H1 (cell line): Measurements from ENCODE around the gene MTFMT. TPM values are rescaled to one million over a fixed set of nuclear protein-coding genes. Genes with fewer than 3 reads are reported as not detected.
A peak's percentile ranks its signal among the peaks of the same experiment; 100 is the strongest.

ENCODE experiments used
- CTCF ChIA-PET: fragments of 300-600 bp; sonication (Branson Sonifier 250); formaldehyde crosslinking; loops from one replicate; lab custom pipeline; 2021; ENCODE audit not compliant: partially characterized antibody; lab: Charles Lee
- POLR2A ChIA-PET: fragments of 300-600 bp; sonication (Branson Sonifier 250); formaldehyde crosslinking; loops from one replicate; lab custom pipeline; 2021; ENCODE audit warnings: inconsistent platforms; ENCODE audit not compliant: partially characterized antibody; lab: Charles Lee
- DNase-seq, 2 experiments: peaks; one replicate each; pipeline versions ENCODE4 v3.0.0 to v3.0.0-alpha.2; 2010 to 2022; ENCODE audit warnings: low spot score in 2 of 2, low read depth in 1 of 2, mixed read lengths in 1 of 2
- FAIRE-seq: peaks from 2 replicates; lab custom pipeline; 2011; peaks lifted over from hg19 to GRCh38; lab: Jason Lieb, UNC
- H2AFZ ChIP-seq: 2 replicates; pipeline ENCODE4 v1.8.1; 2012; ENCODE audit warnings: low read length, inconsistent platforms
- H2AK5ac ChIP-seq: 2 replicates; pipeline ENCODE4 v1.6.1; 2013; ENCODE audit warnings: low read depth, low read length
- H2BK120ac ChIP-seq: replicated peaks from 2 replicates; pipeline ENCODE3; 2013; ENCODE audit warnings: low read depth, low read length, inconsistent platforms
- H2BK12ac ChIP-seq: 2 replicates; pipeline ENCODE4 v1.6.1; 2013; ENCODE audit warnings: low read depth, low read length
- H2BK15ac ChIP-seq: 2 replicates; pipeline ENCODE4 v1.6.1; 2013; ENCODE audit warnings: low read length
- H2BK20ac ChIP-seq: 2 replicates; pipeline ENCODE4 v1.6.1; 2013; ENCODE audit warnings: low read length
- H2BK5ac ChIP-seq: 2 replicates; pipeline ENCODE4 v1.6.1; 2013; ENCODE audit warnings: low read depth, low read length
- H3K14ac ChIP-seq: 2 replicates; pipeline ENCODE4 v1.6.1; 2013; ENCODE audit warnings: inconsistent platforms; ENCODE audit not compliant: insufficient read length
- H3K18ac ChIP-seq: 2 replicates; pipeline ENCODE4 v1.6.1; 2013; ENCODE audit warnings: low read length; ENCODE audit errors: extremely low read depth
- H3K23ac ChIP-seq: 2 replicates; pipeline ENCODE4 v1.6.1; 2013; ENCODE audit warnings: inconsistent platforms; ENCODE audit not compliant: insufficient read length
- H3K23me2 ChIP-seq: 2 replicates; pipeline ENCODE4 v1.6.1; 2013; ENCODE audit warnings: low read depth, low read length
- H3K27ac ChIP-seq: 2 replicates; pipeline ENCODE4 v1.6.1; 2011; ENCODE audit warnings: low read depth, low read length, inconsistent platforms
- H3K27me3 ChIP-seq, 4 experiments: replicated peaks in 1 of 4; 1 replicate in 1 of 4; 2 replicates in 3 of 4; pipeline versions ENCODE4 v1.6.1 to v1.8.1; 2011 to 2013; ENCODE audit warnings: low read length in 3 of 4, mild to moderate bottlenecking in 3 of 4, inconsistent platforms in 2 of 4, mixed read lengths in 2 of 4, moderate library complexity in 1 of 4; ENCODE audit not compliant: control insufficient read depth in 3 of 4, insufficient read depth in 3 of 4; ENCODE audit errors: extremely low read depth in 1 of 4
- H3K36me3 ChIP-seq, 4 experiments: 2 replicates each; pipeline versions ENCODE4 v1.6.1 to v1.8.1; 2011 to 2013; ENCODE audit warnings: mild to moderate bottlenecking in 4 of 4, low read length in 3 of 4, moderate library complexity in 2 of 4, control low read depth in 1 of 4, inconsistent platforms in 1 of 4; ENCODE audit not compliant: insufficient read depth in 4 of 4, control insufficient read depth in 2 of 4
- H3K4ac ChIP-seq: replicated peaks from 2 replicates; pipeline ENCODE3; 2013; ENCODE audit warnings: low read length, low read depth, mixed read lengths, inconsistent platforms; ENCODE audit not compliant: insufficient read length
- H3K4me1 ChIP-seq, 4 experiments: replicated peaks in 1 of 4; 1 replicate in 1 of 4; 2 replicates in 3 of 4; pipeline versions ENCODE4 v1.6.1 to v1.8.1; 2011 to 2013; ENCODE audit warnings: low read length in 3 of 4, inconsistent platforms in 2 of 4, mixed read lengths in 1 of 4; ENCODE audit not compliant: insufficient read depth in 4 of 4, control insufficient read depth in 3 of 4
- H3K4me2 ChIP-seq, 2 experiments: 2 replicates each; pipeline versions ENCODE4 v1.6.1 to v1.8.1; 2011 to 2013; ENCODE audit warnings: low read depth in 2 of 2, low read length in 2 of 2, control low read depth in 1 of 2, inconsistent platforms in 1 of 2, mild to moderate bottlenecking in 1 of 2; ENCODE audit not compliant: insufficient read depth in 1 of 2
- H3K4me3 ChIP-seq, 4 experiments: fragments of 200-600, 300-600 bp in 1 of 4; sonication (generic), shearing (Covaris generic), sonication (Bioruptor Twin) in 1 of 4; 2 replicates each; pipeline versions ENCODE4 v1.5.1 to v1.8.1; 2011 to 2016; ENCODE audit warnings: low read length in 4 of 4, low read depth in 3 of 4, control low read depth in 2 of 4, inconsistent platforms in 2 of 4, mild to moderate bottlenecking in 2 of 4, mixed read lengths in 1 of 4, moderate library complexity in 1 of 4; ENCODE audit not compliant: insufficient read depth in 2 of 4; ENCODE audit errors: extremely low read depth in 1 of 4
- H3K56ac ChIP-seq: replicated peaks from 2 replicates; pipeline ENCODE3; 2013; ENCODE audit warnings: low read depth, mild to moderate bottlenecking, mixed read lengths, low read length, inconsistent platforms; ENCODE audit not compliant: insufficient read length
- H3K79me1 ChIP-seq: 2 replicates; pipeline ENCODE4 v1.6.1; 2013; ENCODE audit warnings: low read depth, low read length, control low read depth
- H3K79me2 ChIP-seq, 2 experiments: 2 replicates each; pipeline versions ENCODE4 v1.6.1 to v1.8.1; 2012 to 2013; ENCODE audit warnings: low read length in 2 of 2, mild to moderate bottlenecking in 2 of 2, inconsistent platforms in 1 of 2; ENCODE audit not compliant: insufficient read depth in 2 of 2, control insufficient read depth in 1 of 2
- H3K9ac ChIP-seq, 4 experiments: replicated peaks in 1 of 4; 1 replicate in 1 of 4; 2 replicates in 3 of 4; pipeline versions ENCODE4 v1.6.1 to v1.8.1; 2011 to 2013; ENCODE audit warnings: low read depth in 3 of 4, low read length in 3 of 4, control low read depth in 2 of 4, mild to moderate bottlenecking in 2 of 4, moderate library complexity in 2 of 4, inconsistent platforms in 1 of 4; ENCODE audit errors: extremely low read depth in 1 of 4
- H3K9me3 ChIP-seq, 2 experiments: 2 replicates each; pipeline versions ENCODE4 v1.6.1 to v1.8.1; 2012 to 2013; ENCODE audit warnings: mild to moderate bottlenecking in 2 of 2, moderate library complexity in 2 of 2, control low read depth in 1 of 2, inconsistent platforms in 1 of 2, low read depth in 1 of 2, low read length in 1 of 2, mixed read lengths in 1 of 2; ENCODE audit not compliant: insufficient read depth in 2 of 2
- H4K20me1 ChIP-seq, 2 experiments: replicated peaks in 1 of 2; 2 replicates each; pipeline versions ENCODE3 to v1.8.1; 2011 to 2013; ENCODE audit warnings: inconsistent platforms in 2 of 2, low read length in 2 of 2, mild to moderate bottlenecking in 1 of 2; ENCODE audit not compliant: insufficient read depth in 2 of 2, control insufficient read depth in 1 of 2
- H4K5ac ChIP-seq: 2 replicates; pipeline ENCODE4 v1.6.1; 2013; ENCODE audit warnings: low read length, low read depth, mixed read lengths, inconsistent platforms; ENCODE audit not compliant: insufficient read length
- H4K8ac ChIP-seq: 2 replicates; pipeline ENCODE4 v1.8.0; 2013; ENCODE audit warnings: mild to moderate bottlenecking, moderate library complexity, low read length, inconsistent platforms; ENCODE audit not compliant: insufficient read depth; ENCODE audit errors: extremely low read depth
- H4K91ac ChIP-seq: replicated peaks from 2 replicates; pipeline ENCODE3; 2013; ENCODE audit warnings: low read length, mixed read lengths, inconsistent platforms; ENCODE audit not compliant: insufficient read length
- EP300 ChIP-seq, 2 experiments: IDR thresholded peaks; 1 replicate in 1 of 2; 2 replicates in 1 of 2; pipeline ENCODE4 v1.6.1; 2011 to 2012; ENCODE audit warnings: low read depth in 2 of 2, low read length in 2 of 2, mild to moderate bottlenecking in 2 of 2, borderline replicate concordance in 1 of 2, inconsistent platforms in 1 of 2, moderate library complexity in 1 of 2
- EZH2 ChIP-seq: fragments of 200-600 bp; sonication (generic); IDR thresholded peaks from 2 replicates; pipeline ENCODE4 v1.7.1; 2012; ENCODE audit warnings: low read depth, mild to moderate bottlenecking, moderate library complexity, low read length, inconsistent platforms; ENCODE audit not compliant: severe bottlenecking
- KDM5A ChIP-seq: fragments of 200-600 bp; IDR thresholded peaks from 2 replicates; pipeline ENCODE4 v1.7.1; 2012; ENCODE audit warnings: mild to moderate bottlenecking, low read length, inconsistent platforms, mixed read lengths
- RAD21 ChIP-seq, 2 experiments: IDR thresholded peaks in 1 of 2; conservative IDR thresholded peaks in 1 of 2; 2 replicates each; pipeline ENCODE4 v1.6.1; 2011; ENCODE audit warnings: low read depth in 2 of 2, low read length in 2 of 2, improper control_type of control experiment in 1 of 2, inconsistent platforms in 1 of 2, mild to moderate bottlenecking in 1 of 2, moderate library complexity in 1 of 2
- RFX5 ChIP-seq: IDR thresholded peaks from 2 replicates; pipeline ENCODE4 v1.6.1; 2011; ENCODE audit warnings: low read depth, low read length, improper control_type of control experiment, borderline replicate concordance
- RNF2 ChIP-seq: fragments of 200-900, 300-1000 bp; sonication (generic); IDR thresholded peaks from 2 replicates; pipeline ENCODE4 v1.7.1; 2016; ENCODE audit warnings: borderline replicate concordance, low read depth, mild to moderate bottlenecking, antibody characterized with exemption, low read length; ENCODE audit not compliant: poor library complexity, severe bottlenecking; ENCODE audit errors: missing control alignments
- SP4 ChIP-seq: IDR thresholded peaks from 2 replicates; pipeline ENCODE4 v1.6.1; 2012; ENCODE audit warnings: low read length, inconsistent platforms
- ZNF274 ChIP-seq: IDR thresholded peaks from 2 replicates; pipeline ENCODE4 v1.7.0; 2012; ENCODE audit warnings: low read length, borderline replicate concordance; ENCODE audit errors: extremely low read depth
- WGBS, 2 experiments: shearing (Covaris generic) in 1 of 2; methylation state at CpG; one replicate each; pipeline versions ENCODE4 v1.1.6 to v1.1.7; 2013 to 2015; ENCODE audit warnings: low lambda C conversion rate in 2 of 2, mixed read lengths in 2 of 2, inconsistent platforms in 1 of 2, low coverage in 1 of 2, missing lambda C conversion rate in 1 of 2; ENCODE audit not compliant: insufficient replicate concordance in 2 of 2, insufficient coverage in 1 of 2, insufficient read length in 1 of 2; ENCODE audit errors: extremely low coverage in 1 of 2, missing lambda C conversion rate in 1 of 2; 5-methylcytosine and 5-hydroxymethylcytosine counted together
- polyA plus RNA-seq, 7 experiments: library from polyadenylated mRNA; depleted of rRNA in 3 of 7; stranded (reverse) in 5 of 7; unstranded in 2 of 7; fragments of >200 nt in 5 of 7; fragments of 200-250 nt in 2 of 7; gene quantifications; 1 replicate in 5 of 7; 2 replicates in 1 of 7; 4 replicates in 1 of 7; pipeline versions ENCODE4 v1.2.1 to v1.2.3, GENCODE V29; 2011 to 2013; ENCODE audit warnings: missing spikeins in 2 of 7, mixed read lengths in 2 of 7
- total RNA-seq: library from RNA; stranded (reverse); fragmentation: NEBNext Ultra II Directional; extraction: Animal tissue kit (Norgen Biotek cat#: 25700); gene quantifications from 2 replicates; pipeline ENCODE4 v1.2.1, GENCODE V29; 2021
- TF ChIP-seq, protein P1 (sequence below), 3 experiments: IDR thresholded peaks; 1 replicate in 2 of 3; 2 replicates in 1 of 3; pipeline versions ENCODE4 v1.5.1 to v1.6.1; 2011; ENCODE audit warnings: low read length in 3 of 3, mild to moderate bottlenecking in 3 of 3, inconsistent platforms in 2 of 3, low read depth in 1 of 3, moderate library complexity in 1 of 3; ENCODE audit not compliant: insufficient read depth in 1 of 3; ENCODE audit errors: control extremely low read depth in 1 of 3

MTFMT gene
- total and polyA plus RNA-seq, 2 of the 8 experiments (the other 6 are each of a cell fraction or from before 2014, with no cell fraction given): 7.7 to 20.8 TPM

DNA sequence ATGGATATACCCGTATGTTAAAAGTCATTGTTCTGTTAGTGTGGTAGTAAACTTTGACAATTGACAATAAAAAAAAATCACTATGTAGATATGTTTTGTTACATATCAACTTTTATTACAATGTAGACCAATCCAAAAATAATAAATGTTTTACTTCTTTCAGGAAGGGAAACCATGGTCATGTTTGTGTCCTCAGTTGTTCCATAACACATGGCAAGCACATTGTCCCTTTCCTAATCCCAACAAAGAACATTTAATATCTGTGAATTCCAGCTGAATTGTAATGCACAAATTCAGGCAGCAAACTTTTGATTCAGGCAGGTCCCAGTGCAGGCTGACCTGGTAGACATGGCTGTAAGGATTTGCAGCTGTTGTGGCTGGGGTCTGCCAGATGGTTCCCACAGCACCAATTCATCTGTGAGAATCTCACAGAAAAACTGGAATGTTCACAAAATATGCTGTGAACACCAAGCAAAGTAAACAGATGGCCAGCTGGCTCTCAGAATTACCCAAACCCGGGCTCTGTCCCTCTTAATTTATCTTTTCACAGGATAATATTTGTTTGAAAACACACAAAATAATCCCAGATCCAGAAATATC, 37.8 kb downstream of the MTFMT start:
- Histone ChIP-seq H4K8ac (no peak overlapping the region), H2BK5ac (no peak overlapping the region), H4K91ac (no peak overlapping the region), H2AK5ac (no peak overlapping the region), H3K9ac (no peak overlapping the region), H3K4me1 (peaks cover 0 to 5% (median 1%) of the 10 kb centered on the region in 4 experiments; a peak in 4 of 7 replicates), H3K4me2 (no peak overlapping the region), H3K23ac (no peak overlapping the region), H3K56ac (no peak overlapping the region), H2BK15ac (no peak overlapping the region), H4K5ac (no peak overlapping the region), H2AFZ (no peak overlapping the region), H3K36me3 (no peaks in the 10 kb centered on the region), H3K9me3 (no peaks in the 10 kb centered on the region), H3K79me2 (peaks cover 0 to 13% of the 10 kb centered on the region in 2 experiments; a peak in 1 of 4 replicates), H3K4ac (peak overlapping the region; percentile 81), H3K27ac (no peak overlapping the region), H2BK12ac (no peak overlapping the region), H2BK120ac (no peak overlapping the region), H3K27me3 (no peaks in the 10 kb centered on the region; a peak in 1 of 7 replicates), H3K14ac (no peak overlapping the region), H3K4me3 (no peak overlapping the region), H3K23me2 (peaks cover 8% of the 10 kb centered on the region), H4K20me1 (no peaks in the 10 kb centered on the region), H2BK20ac (no peak overlapping the region), H3K18ac (no peak overlapping the region), H3K79me1 (no peaks in the 10 kb centered on the region)
- FAIRE-seq (no peak), DNase-seq (peak in 1 of 2 experiments; percentile 2)
- TF ChIP-seq RAD21 (IDR thresholded peaks at IDR 0.05 in 1 of 2, conservative IDR thresholded peaks at IDR 0.05 in 1 of 2; ENCODE audit: low read depth in 2 of 2, low read length in 2 of 2) (no peak), SP4 (no peak), EP300 (IDR thresholded peaks at IDR 0.05; ENCODE audit: borderline replicate concordance in 1 of 2, low read depth in 2 of 2, low read length in 2 of 2) (no peak), EZH2 (no peak), RNF2 (no peak), ZNF274 (no peak), RFX5 (no peak), KDM5A (no peak)
- TF ChIP-seq, protein P1, sequence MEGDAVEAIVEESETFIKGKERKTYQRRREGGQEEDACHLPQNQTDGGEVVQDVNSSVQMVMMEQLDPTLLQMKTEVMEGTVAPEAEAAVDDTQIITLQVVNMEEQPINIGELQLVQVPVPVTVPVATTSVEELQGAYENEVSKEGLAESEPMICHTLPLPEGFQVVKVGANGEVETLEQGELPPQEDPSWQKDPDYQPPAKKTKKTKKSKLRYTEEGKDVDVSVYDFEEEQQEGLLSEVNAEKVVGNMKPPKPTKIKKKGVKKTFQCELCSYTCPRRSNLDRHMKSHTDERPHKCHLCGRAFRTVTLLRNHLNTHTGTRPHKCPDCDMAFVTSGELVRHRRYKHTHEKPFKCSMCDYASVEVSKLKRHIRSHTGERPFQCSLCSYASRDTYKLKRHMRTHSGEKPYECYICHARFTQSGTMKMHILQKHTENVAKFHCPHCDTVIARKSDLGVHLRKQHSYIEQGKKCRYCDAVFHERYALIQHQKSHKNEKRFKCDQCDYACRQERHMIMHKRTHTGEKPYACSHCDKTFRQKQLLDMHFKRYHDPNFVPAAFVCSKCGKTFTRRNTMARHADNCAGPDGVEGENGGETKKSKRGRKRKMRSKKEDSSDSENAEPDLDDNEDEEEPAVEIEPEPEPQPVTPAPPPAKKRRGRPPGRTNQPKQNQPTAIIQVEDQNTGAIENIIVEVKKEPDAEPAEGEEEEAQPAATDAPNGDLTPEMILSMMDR (IDR thresholded peaks at IDR 0.05; ENCODE audit: control extremely low read depth in 1 of 3, insufficient read depth in 1 of 3, low read depth in 1 of 3, low read length in 3 of 3): no peak
- WGBS, 2 experiments: 93% methylated on average over 2 of the region's 2 CpGs; no CpG with 5 or more reads in 1 of the 2 experiments
- ChIA-PET POLR2A (no interaction called here), CTCF (interaction anchor here (1.3 to 1.9 kb wide), 4 partner anchors 10 to 137 kb away, joined by 3 to 5 read pairs (median 4); no protein-coding TSS in a partner anchor)
